Stomach (tissue), 4 donors: ENCODE measurements around the gene ARHGAP26.
"Not testable (repeated sequence)": the region's sequence is repeated elsewhere in the genome, so short reads cannot be mapped to it uniquely, and the experiment has no call there.

ENCODE experiments used
- EP300 ChIP-seq: sonication (generic); formaldehyde crosslinking; IDR thresholded peaks from one replicate; pipeline ENCODE4 v1.6.1; 2017; ENCODE audit warnings: antibody characterized with exemption
- POLR2A ChIP-seq, 4 donors: fragments of 450-650 bp; IDR thresholded peaks; one replicate each; pipeline ENCODE4 v1.6.1; 2016; ENCODE audit warnings: antibody characterized with exemption in 4 of 4, control low read depth in 2 of 4, mild to moderate bottlenecking in 1 of 4, moderate library complexity in 1 of 4
- POLR2AphosphoS5 ChIP-seq, 3 donors: sonication (generic); formaldehyde crosslinking; IDR thresholded peaks; one replicate each; pipeline ENCODE4 v1.6.1; 2016; ENCODE audit warnings: antibody characterized with exemption in 3 of 3
- TF ChIP-seq, protein P1 (sequence below), 7 experiments: fragments of 450-650 bp in 4 of 7; fragments of 200-600 bp in 3 of 7; sonication (generic) in 3 of 7; IDR thresholded peaks; one replicate each; pipeline ENCODE4 v1.5.1; 2016 to 2019; ENCODE audit warnings: antibody characterized with exemption in 7 of 7, control low read depth in 2 of 7, mild to moderate bottlenecking in 1 of 7

- TF ChIP-seq, protein P1, sequence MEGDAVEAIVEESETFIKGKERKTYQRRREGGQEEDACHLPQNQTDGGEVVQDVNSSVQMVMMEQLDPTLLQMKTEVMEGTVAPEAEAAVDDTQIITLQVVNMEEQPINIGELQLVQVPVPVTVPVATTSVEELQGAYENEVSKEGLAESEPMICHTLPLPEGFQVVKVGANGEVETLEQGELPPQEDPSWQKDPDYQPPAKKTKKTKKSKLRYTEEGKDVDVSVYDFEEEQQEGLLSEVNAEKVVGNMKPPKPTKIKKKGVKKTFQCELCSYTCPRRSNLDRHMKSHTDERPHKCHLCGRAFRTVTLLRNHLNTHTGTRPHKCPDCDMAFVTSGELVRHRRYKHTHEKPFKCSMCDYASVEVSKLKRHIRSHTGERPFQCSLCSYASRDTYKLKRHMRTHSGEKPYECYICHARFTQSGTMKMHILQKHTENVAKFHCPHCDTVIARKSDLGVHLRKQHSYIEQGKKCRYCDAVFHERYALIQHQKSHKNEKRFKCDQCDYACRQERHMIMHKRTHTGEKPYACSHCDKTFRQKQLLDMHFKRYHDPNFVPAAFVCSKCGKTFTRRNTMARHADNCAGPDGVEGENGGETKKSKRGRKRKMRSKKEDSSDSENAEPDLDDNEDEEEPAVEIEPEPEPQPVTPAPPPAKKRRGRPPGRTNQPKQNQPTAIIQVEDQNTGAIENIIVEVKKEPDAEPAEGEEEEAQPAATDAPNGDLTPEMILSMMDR (IDR thresholded peaks at IDR 0.05), result not testable (repeated sequence)
- TF ChIP-seq EP300; POLR2A (IDR thresholded peaks at IDR 0.05); POLR2AphosphoS5 (IDR thresholded peaks at IDR 0.05): not testable (repeated sequence)
These were observed 322.7 kb downstream of the ARHGAP26 start for GRCh38 chr5:143092711-143093451.
